ENCODE results near the gene CRYGN.
A peak's percentile ranks its signal among the peaks of the same experiment; 100 is the strongest.

CRYGN gene, protein sequence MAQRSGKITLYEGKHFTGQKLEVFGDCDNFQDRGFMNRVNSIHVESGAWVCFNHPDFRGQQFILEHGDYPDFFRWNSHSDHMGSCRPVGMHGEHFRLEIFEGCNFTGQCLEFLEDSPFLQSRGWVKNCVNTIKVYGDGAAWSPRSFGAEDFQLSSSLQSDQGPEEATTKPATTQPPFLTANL

DNA sequence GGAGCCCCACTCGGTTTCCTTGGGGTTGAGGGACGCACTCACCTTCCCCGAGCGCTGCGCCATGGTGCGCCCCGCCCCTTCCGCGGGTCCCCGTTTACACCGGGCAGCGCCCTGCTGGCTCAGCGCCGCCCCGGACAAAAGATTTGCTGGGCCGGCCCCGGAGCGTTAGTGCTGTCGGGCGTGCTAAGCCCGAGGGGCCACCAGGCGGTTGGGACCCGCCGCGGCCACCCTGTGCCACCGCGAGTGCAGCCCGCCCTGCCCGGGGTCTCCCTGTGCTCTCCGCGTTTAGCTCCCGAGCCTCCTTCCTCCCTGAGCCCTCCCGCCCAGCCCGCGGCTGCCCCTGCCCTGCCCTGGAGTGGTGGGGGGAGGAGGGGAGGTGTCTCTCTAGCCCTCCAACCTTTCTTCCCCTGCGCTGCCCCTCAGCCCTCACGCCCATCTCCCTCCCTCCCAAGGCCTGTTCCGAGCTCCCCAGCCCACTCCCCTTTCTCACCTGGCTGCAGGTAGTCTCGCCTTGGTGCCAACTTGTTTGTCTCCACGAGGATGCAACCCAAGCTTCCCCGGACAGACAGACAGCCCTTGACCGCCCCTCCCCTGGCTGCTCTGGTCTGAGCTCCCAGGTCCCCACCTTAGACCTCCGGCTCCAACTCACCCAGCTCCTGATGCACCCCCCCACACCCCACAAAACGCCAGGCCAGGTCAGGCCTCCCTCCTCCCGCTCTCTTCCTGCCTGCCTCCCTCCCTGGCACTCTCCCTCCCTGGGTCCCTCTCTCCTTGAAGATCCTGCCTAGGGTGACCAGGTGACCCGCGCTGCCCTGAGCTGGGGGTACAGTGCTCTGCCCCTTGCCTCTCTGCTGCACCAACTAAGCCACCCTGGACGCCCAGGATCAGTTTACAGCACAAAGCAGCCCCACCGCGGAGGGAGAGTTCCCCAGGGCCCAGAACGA lies at the start of gene CRYGN:
Gene CRYGN, minus strand, starts transcription at position 287 of the 944 bp plus-strand sequence. Its CDS starts 224 bp downstream, at position 63.
- DNase-seq (ENCODE audit: extremely low spot score, insufficient read length, low read depth) = no peak
- no peak for FAIRE-seq

DNA sequence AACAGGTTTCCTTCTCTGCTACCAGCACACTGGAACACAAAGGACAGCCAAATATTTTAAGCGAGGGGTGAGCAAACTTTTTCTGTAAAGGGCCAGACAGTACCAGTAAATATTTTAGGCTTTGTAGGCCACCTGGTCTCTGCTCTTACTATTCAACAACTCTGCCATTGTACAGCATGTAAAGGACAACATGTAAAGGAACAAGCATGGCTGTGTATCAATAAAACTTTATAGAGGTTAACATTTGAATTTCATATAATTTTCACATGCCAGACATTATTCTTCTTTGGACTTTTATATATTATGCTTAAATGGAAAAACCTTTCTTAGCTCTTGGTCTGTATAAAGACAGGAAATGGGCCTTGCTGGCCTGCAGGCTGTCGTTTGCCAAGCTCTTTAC lies 49.6 kb upstream of the CRYGN start:
- FAIRE-seq = no peak

DNA sequence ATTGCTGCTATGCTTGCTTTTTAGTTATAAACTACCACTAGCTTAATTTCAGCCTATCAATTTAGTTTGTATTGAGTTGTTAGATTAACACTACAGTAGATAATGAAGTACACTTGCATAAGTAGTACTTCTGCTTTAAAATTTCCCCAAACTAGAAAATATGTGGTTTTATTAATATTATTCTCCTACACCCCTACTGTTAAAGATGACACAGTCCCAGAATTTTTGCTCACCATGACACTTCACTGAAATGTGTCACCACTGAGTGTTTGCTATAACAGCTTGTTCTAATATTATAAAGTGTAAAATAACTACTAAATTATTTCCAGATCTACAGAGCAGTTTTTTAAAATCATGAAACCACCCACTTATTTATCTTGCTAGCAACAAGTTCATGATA lies 48.2 kb upstream of the CRYGN start:
- FAIRE-seq (no peak), DNase-seq (ENCODE audit: extremely low spot score, insufficient read length, low read depth) (no peak)

More for the DNA sequence above, 49.6 kb upstream of the CRYGN start:
- DNase-seq (ENCODE audit: extremely low spot score, insufficient read length, low read depth) = no peak

GRCh38 chr7:151487228-151487627 lies 47.3 kb upstream of the CRYGN start:
- DNase-seq (ENCODE audit: extremely low spot score, insufficient read length, low read depth) = no peak
- no peak for FAIRE-seq

- DNase-seq (ENCODE audit: extremely low spot score, insufficient read length, low read depth) = no peak
- no peak for FAIRE-seq
Observed at GRCh38 chr7:151486074-151486473, 46.1 kb upstream of the CRYGN start.

- FAIRE-seq (no peak), DNase-seq (ENCODE audit: extremely low spot score, insufficient read length, low read depth) (no peak)
Observed at GRCh38 chr7:151484971-151485707, 45.2 kb upstream of the CRYGN start.

GRCh38 chr7:151483711-151483983 lies 43.7 kb upstream of the CRYGN start:
- DNase-seq (ENCODE audit: extremely low spot score, insufficient read length, low read depth) (no peak), FAIRE-seq (no peak)

- DNase-seq (ENCODE audit: extremely low spot score, insufficient read length, low read depth) = no peak
- FAIRE-seq = no peak
Observed at GRCh38 chr7:151482883-151483710, 43.2 kb upstream of the CRYGN start.

DNA sequence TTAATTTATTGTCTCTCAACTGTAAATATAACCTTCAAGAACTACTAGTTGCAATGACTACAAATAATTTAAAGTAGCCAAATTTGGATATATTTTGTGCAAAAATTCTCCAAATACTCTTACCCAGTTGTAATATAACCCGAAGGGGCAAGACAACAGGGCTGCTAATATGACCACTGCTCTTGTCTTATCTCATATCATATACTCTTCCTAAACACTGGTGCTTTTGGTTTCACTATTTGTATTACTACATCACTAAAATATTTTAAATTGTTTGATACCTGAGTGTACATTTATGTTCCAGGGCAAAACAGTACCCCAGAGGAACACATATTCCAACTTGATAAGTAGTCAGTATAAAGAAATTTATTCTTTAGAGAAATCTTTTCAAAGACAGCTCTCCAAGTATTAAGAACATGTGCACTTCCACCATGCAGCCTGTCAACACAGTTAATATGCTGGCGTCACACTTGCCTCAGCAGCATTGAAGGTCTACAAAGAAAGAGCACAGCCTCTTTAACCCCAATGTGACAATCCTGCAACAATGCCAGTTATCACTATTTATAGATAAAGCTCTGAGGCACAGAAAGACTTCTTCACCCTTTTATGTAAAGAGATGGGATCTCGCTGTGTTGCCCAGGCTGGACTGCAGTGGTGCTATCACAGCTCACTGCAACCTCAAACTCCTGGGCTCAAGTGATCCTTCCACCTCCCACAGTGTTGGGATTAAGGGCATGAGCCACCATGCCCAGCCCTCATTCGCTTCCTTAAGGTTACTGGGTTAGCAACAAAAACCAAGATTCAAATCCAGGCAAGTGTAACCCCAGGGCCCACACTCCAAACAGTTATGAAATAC lies 41.9 kb upstream of the CRYGN start:
- DNase-seq (ENCODE audit: extremely low spot score, insufficient read length, low read depth) (no peak), FAIRE-seq (no peak)

DNA sequence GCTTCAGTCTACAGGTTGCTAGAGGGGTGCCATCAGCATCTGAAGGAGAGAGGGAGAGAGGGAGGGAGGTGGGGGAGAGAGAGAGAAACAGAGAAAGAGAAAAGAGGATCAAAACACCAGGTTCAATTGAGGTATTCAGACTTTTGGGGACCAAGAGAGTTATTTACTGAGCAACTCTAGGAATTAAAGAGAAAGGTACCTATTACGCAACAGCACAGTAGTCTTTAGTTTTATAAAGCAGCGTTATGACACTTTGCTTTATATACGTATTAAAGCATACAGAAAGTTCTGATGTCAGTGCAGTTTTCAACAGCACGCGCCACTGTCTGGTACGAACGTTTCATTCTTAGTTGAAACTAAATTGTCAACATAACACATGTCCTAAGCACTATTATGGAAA lies 37.9 kb upstream of the CRYGN start:
- no peak for FAIRE-seq
- DNase-seq (ENCODE audit: extremely low spot score, insufficient read length, low read depth) = no peak

DNA sequence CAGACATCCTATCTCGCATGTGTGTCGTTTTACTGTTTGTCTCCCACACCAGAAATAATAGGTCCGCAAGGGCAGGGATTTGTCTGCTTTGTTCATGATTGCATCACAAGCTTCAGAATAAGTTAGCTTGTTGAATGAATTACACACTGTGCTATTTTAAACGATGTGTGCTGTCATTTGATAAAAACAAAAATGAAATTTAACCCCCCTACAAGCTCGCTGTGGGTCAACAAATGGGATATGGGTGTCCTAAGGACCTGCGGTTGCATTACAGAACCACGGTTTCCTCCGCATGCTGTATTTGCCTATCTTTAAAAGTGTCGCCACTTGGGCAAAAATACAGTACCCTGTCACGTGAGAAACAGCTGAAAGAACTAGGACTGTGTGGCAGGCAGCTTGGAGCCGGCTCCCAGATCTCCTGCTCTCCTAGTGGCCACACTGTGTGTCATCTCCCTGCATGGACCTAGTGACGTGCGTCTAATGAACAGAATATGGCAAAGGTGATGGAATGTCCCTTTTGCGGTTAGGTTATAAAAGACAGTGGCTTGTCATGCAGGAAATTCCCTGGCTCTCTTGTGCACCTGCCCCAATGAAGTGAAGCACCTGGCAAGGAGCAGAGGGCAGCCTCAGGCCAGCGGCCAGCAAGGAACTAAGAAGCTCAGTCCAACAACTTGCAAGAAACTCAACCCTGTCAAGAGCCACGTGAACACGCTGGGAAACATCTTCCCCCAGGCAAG lies 32.9 kb upstream of the CRYGN start:
- DNase-seq (ENCODE audit: extremely low spot score, insufficient read length, low read depth) (no peak), FAIRE-seq (peak; percentile 71)

DNA sequence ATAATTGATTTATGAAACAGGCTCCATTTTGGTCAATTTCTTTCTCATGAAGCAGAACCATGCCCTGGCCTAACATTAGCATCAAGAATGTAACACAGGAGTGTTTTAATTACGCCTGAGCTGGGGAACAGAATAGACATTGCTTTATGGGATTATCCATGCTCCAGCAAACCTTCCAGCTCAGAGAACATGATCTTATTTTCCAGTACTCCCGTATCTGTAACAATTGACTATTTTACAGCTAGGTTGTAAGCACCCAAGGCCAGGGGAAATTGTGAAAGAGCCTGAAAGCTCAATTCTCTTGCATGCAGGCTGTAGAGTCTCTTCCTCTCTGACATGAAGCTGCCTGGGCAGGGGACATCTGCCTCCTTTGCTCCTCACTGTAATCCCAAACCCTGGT lies 30.8 kb upstream of the CRYGN start:
- DNase-seq (ENCODE audit: extremely low spot score, insufficient read length, low read depth) (no peak), FAIRE-seq (no peak)

GRCh38 chr7:151469281-151469680 lies 29.3 kb upstream of the CRYGN start:
- no peak for FAIRE-seq
- no peak for DNase-seq (ENCODE audit: extremely low spot score, insufficient read length, low read depth)

- DNase-seq (ENCODE audit: extremely low spot score, insufficient read length, low read depth) = no peak
- FAIRE-seq = no peak
Observed at GRCh38 chr7:151468217-151469018, 28.5 kb upstream of the CRYGN start.

DNA sequence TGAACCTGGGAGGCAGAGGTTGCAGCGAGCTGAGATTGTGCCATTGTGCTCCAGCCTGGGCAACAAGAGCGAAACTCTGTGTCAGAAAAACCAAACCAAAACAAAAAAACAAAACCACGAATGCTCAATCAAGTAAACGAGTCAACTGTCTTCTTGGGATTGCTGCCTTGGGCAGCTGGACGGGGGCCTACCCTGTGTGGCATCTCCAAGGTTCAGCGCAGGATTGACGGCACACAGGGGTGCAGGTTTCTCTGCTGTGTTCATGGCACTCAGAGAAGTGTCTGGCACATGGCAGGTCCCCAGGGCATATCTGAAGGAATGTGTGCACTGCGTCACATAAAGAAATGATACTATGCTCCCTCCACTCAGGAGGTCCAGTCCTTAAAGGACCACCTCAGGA lies 25.2 kb upstream of the CRYGN start:
- FAIRE-seq = no peak
- DNase-seq (ENCODE audit: extremely low spot score, insufficient read length, low read depth) = no peak

DNA sequence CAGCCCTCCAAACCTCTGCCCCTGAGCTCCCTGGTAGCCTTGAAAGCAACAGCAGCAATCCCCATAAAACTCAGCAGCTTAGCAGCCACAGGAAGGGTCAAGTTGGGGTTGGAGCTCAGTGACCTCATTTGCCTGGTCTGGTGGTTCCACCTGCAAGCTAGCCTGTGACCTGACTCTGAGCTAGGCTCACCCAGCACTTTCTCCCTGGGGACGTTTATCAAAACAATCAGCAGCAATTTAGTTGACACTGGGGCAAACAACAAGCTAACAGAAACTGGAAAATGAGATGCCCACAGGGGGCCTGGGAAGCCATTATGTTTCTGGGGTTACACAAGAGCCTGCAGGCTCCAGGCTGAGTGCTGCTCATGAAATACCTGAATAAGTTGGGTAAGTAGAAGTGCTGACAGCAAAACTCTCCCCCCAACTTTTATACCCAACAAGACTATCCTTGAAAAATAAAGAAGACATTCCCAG lies 22.4 kb upstream of the CRYGN start:
- DNase-seq (ENCODE audit: extremely low spot score, insufficient read length, low read depth) (no peak), FAIRE-seq (no peak)

- DNase-seq (ENCODE audit: extremely low spot score, insufficient read length, low read depth) = no peak
- FAIRE-seq = no peak
Observed at GRCh38 chr7:151461942-151462230, 21.9 kb upstream of the CRYGN start.

Data from GM18507 (cell line).